Gastrocnemius medialis (tissue), 4 donors: Measurements from ENCODE around the gene ZDHHC3.

Source experiments
- POLR2A ChIP-seq, 2 donors: fragments of 450-650 bp; IDR thresholded peaks; one replicate each; pipeline ENCODE4 v1.6.1; 2017; ENCODE audit warnings: antibody characterized with exemption in 2 of 2, mild to moderate bottlenecking in 2 of 2, moderate library complexity in 2 of 2
- TF ChIP-seq, protein P1 (sequence below), 5 experiments: fragments of 450-650 bp in 3 of 5; fragments of 200-600 bp in 2 of 5; sonication (generic) in 2 of 5; IDR thresholded peaks in 4 of 5; conservative IDR thresholded peaks in 1 of 5; 1 replicate in 4 of 5; 2 replicates in 1 of 5; pipeline ENCODE4 v1.5.1; 2016 to 2019; ENCODE audit warnings: antibody characterized with exemption in 5 of 5, mild to moderate bottlenecking in 3 of 5, moderate library complexity in 3 of 5

DNA sequence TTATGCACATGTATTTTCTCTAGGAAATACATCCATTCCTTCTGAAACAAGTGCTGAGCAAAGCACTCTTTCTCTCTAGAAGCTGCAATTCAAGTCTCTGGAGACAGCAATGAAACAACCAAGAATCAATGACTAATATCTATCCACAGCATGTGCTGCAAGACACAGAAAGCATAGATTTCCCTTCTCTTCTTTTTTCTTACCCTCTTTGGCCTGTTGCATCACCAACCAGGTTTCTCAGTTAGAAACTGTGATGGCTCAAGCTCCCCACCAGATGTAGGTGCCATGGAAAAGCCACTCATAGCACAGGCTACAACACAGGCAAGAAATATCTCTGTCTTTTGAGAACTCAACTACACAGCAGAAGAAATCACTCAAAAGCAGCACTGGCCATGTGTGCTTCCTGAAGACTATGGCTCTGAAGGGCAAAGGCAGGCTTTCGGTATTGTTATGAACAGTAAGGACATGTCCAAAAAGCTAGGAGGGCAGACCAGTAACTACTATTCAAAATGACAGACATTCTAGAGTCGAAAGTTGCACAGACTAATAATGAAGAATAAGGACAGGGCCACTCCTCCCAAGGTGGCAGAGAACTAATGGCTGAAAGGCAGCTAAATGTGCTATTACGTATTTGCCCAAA, 15.5 kb downstream of the ZDHHC3 start:
- no peak for TF ChIP-seq POLR2A (IDR thresholded peaks at IDR 0.05)
- TF ChIP-seq, protein P1, sequence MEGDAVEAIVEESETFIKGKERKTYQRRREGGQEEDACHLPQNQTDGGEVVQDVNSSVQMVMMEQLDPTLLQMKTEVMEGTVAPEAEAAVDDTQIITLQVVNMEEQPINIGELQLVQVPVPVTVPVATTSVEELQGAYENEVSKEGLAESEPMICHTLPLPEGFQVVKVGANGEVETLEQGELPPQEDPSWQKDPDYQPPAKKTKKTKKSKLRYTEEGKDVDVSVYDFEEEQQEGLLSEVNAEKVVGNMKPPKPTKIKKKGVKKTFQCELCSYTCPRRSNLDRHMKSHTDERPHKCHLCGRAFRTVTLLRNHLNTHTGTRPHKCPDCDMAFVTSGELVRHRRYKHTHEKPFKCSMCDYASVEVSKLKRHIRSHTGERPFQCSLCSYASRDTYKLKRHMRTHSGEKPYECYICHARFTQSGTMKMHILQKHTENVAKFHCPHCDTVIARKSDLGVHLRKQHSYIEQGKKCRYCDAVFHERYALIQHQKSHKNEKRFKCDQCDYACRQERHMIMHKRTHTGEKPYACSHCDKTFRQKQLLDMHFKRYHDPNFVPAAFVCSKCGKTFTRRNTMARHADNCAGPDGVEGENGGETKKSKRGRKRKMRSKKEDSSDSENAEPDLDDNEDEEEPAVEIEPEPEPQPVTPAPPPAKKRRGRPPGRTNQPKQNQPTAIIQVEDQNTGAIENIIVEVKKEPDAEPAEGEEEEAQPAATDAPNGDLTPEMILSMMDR (IDR thresholded peaks at IDR 0.05 in 4 of 5, conservative IDR thresholded peaks at IDR 0.05 in 1 of 5), result no peak
